ENCODE data around the gene ECD. TPM values are rescaled to one million over a fixed set of nuclear protein-coding genes. Genes with fewer than 3 reads are reported as not detected.
A peak's percentile ranks its signal among the peaks of the same experiment; 100 is the strongest.

ECD gene
- total RNA-seq, 1 donor from 2014 or later, result 44.0 TPM

- Histone ChIP-seq H4K20me1 (ENCODE audit: low read depth) (no peaks in the 10 kb centered on the region), H3F3A (ENCODE audit: low read depth) (peaks cover 1% of the 10 kb centered on the region), H3K36me3 (no peaks in the 10 kb centered on the region), H3K4me3 (no peak overlapping the region), H3K4me1 (no peaks in the 10 kb centered on the region), H2AFZ (replicated peaks) (no peak overlapping the region), H3K9ac (no peak overlapping the region), H3K27me3 (no peaks in the 10 kb centered on the region), H3K79me2 (ENCODE audit: low read depth) (no peaks in the 10 kb centered on the region), H3K9me3 (ENCODE audit: low read depth) (no peaks in the 10 kb centered on the region), H3K4me2 (no peak overlapping the region), H3K27ac (no peak overlapping the region)
- no peak for DNase-seq (ENCODE audit: low spot score)
- peaks cover 24% of the 10 kb centered on the region for H3K36me3 Mint-ChIP-seq
- H3K4me3 Mint-ChIP-seq, result no peak overlapping the region
- H3K4me1 Mint-ChIP-seq, result peaks cover 3% of the 10 kb centered on the region
- no peak overlapping the region for H3K27ac Mint-ChIP-seq
- H3K27me3 Mint-ChIP-seq (ENCODE audit: insufficient read depth, low read depth), result peaks cover 4% of the 10 kb centered on the region
- TF ChIP-seq CTCF (IDR thresholded peaks at IDR 0.05), result no peak
- no peak for TF ChIP-seq EZH2 (IDR thresholded peaks at IDR 0.05)
- no peak for TF ChIP-seq EZH2phosphoT487 (IDR thresholded peaks at IDR 0.05)
- peaks cover 3% of the 10 kb centered on the region for H3K9me3 Mint-ChIP-seq
Measured at GRCh38 chr10:73106301-73106700, 61.5 kb downstream of the ECD start.

GRCh38 chr10:73099141-73099540 lies 68.7 kb downstream of the ECD start:
- Histone ChIP-seq H3K27ac (no peak overlapping the region), H3K4me2 (no peak overlapping the region), H3F3A (ENCODE audit: low read depth) (peaks cover 27% of the 10 kb centered on the region), H4K20me1 (ENCODE audit: low read depth) (peaks cover 12% of the 10 kb centered on the region), H3K4me1 (peaks cover 13% of the 10 kb centered on the region), H3K79me2 (ENCODE audit: low read depth) (peaks cover 23% of the 10 kb centered on the region), H3K9ac (no peak overlapping the region), H3K36me3 (no peaks in the 10 kb centered on the region), H3K27me3 (no peaks in the 10 kb centered on the region), H3K4me3 (no peak overlapping the region), H3K9me3 (ENCODE audit: low read depth) (no peaks in the 10 kb centered on the region), H2AFZ (replicated peaks) (no peak overlapping the region)
- peaks cover 12% of the 10 kb centered on the region for H3K4me1 Mint-ChIP-seq
- H3K4me3 Mint-ChIP-seq, result no peak overlapping the region
- DNase-seq (ENCODE audit: low spot score), result no peak
- TF ChIP-seq EZH2phosphoT487 (IDR thresholded peaks at IDR 0.05), result no peak
- TF ChIP-seq CTCF (IDR thresholded peaks at IDR 0.05), result no peak
- TF ChIP-seq EZH2 (IDR thresholded peaks at IDR 0.05), result no peak
- H3K36me3 Mint-ChIP-seq, result peaks cover 3% of the 10 kb centered on the region
- H3K9me3 Mint-ChIP-seq, result no peaks in the 10 kb centered on the region
- no peak overlapping the region for H3K27ac Mint-ChIP-seq
- peaks cover 4% of the 10 kb centered on the region for H3K27me3 Mint-ChIP-seq (ENCODE audit: insufficient read depth, low read depth)

- peaks cover 27% of the 10 kb centered on the region for H3F3A ChIP-seq (ENCODE audit: low read depth)
- no peaks in the 10 kb centered on the region for H3K9me3 ChIP-seq (ENCODE audit: low read depth)
- no peaks in the 10 kb centered on the region for H3K36me3 ChIP-seq
- H3K27me3 Mint-ChIP-seq (ENCODE audit: insufficient read depth, low read depth), result peaks cover 4% of the 10 kb centered on the region
- peaks cover 29% of the 10 kb centered on the region for H4K20me1 ChIP-seq (ENCODE audit: low read depth)
- peaks cover 16% of the 10 kb centered on the region for H3K4me1 ChIP-seq
- H3K27ac ChIP-seq, result no peak overlapping the region
- H3K9ac ChIP-seq, result no peak overlapping the region
- H2AFZ ChIP-seq (replicated peaks), result peak overlapping the region; percentile 69
- H3K27me3 ChIP-seq, result no peaks in the 10 kb centered on the region
- H3K4me3 Mint-ChIP-seq, result peak overlapping the region; percentile 97
- H3K27ac Mint-ChIP-seq, result peak overlapping the region; percentile 95
- H3K4me3 ChIP-seq, result peak overlapping the region; percentile 75
- TF ChIP-seq EZH2 (IDR thresholded peaks at IDR 0.05) (no peak), CTCF (IDR thresholded peaks at IDR 0.05) (no peak), EZH2phosphoT487 (IDR thresholded peaks at IDR 0.05) (no peak)
- peaks cover 41% of the 10 kb centered on the region for H3K79me2 ChIP-seq (ENCODE audit: low read depth)
- peaks cover 5% of the 10 kb centered on the region for H3K36me3 Mint-ChIP-seq
- H3K9me3 Mint-ChIP-seq, result no peaks in the 10 kb centered on the region
- H3K4me2 ChIP-seq, result peak overlapping the region; percentile 98
- no peak for DNase-seq (ENCODE audit: low spot score)
- H3K4me1 Mint-ChIP-seq, result peaks cover 18% of the 10 kb centered on the region
Measured at GRCh38 chr10:73097305-73097670, 70.5 kb downstream of the ECD start.

Measured in neural progenitor cell (in vitro differentiated cells).